Right lobe of liver (tissue), 4 donors: ENCODE results near the gene HOXD13.

Experiments
- POLR2A ChIP-seq: fragments of 450-650 bp; IDR thresholded peaks from one replicate; pipeline ENCODE4 v1.6.1; 2017; ENCODE audit warnings: antibody characterized with exemption, mild to moderate bottlenecking
- TF ChIP-seq, protein P1 (sequence below), 4 donors: fragments of 200-600 bp in 3 of 4; fragments of 450-650 bp in 1 of 4; IDR thresholded peaks; one replicate each; pipeline versions ENCODE4 v1.5.1 to v1.8.0; 2016 to 2022; ENCODE audit warnings: antibody characterized with exemption in 4 of 4, mild to moderate bottlenecking in 2 of 4
- donor health status: DM: no; HTN: no; CAD: no.
- donor health status: DM: no; HTN: no; CAD: no.
- donor health status: DM: no; HTN: yes; CAD: no.

DNA sequence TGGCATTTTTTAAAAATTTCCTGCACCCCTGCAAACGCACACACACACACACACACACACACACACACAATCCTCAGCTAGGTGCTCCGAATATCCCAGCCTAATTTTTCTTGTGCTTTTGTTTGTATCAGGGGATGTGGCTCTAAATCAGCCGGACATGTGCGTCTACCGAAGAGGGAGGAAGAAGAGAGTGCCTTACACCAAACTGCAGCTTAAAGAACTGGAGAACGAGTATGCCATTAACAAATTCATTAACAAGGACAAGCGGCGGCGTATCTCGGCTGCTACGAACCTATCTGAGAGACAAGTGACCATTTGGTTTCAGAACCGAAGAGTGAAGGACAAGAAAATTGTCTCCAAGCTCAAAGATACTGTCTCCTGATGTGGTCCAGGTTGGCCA, 1.8 kb downstream of the HOXD13 start:
- TF ChIP-seq, protein P1, sequence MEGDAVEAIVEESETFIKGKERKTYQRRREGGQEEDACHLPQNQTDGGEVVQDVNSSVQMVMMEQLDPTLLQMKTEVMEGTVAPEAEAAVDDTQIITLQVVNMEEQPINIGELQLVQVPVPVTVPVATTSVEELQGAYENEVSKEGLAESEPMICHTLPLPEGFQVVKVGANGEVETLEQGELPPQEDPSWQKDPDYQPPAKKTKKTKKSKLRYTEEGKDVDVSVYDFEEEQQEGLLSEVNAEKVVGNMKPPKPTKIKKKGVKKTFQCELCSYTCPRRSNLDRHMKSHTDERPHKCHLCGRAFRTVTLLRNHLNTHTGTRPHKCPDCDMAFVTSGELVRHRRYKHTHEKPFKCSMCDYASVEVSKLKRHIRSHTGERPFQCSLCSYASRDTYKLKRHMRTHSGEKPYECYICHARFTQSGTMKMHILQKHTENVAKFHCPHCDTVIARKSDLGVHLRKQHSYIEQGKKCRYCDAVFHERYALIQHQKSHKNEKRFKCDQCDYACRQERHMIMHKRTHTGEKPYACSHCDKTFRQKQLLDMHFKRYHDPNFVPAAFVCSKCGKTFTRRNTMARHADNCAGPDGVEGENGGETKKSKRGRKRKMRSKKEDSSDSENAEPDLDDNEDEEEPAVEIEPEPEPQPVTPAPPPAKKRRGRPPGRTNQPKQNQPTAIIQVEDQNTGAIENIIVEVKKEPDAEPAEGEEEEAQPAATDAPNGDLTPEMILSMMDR (IDR thresholded peaks at IDR 0.05) = no peak
- no peak for TF ChIP-seq POLR2A
